Fibroblast of skin of left biceps (primary cell): ENCODE data around the gene KRTAP12-4.
"Not testable (repeated sequence)": the region's sequence is repeated elsewhere in the genome, so short reads cannot be mapped to it uniquely, and the experiment has no call there.

Source experiments
- DNase-seq, 2 experiments: peaks; one replicate each; pipeline ENCODE4 v3.0.0-alpha.2; 2013; ENCODE audit warnings: low read depth in 2 of 2

KRTAP12-4 gene

GRCh38 chr21:44656868-44657267, 2.4 kb upstream of the KRTAP12-4 start:
- DNase-seq, result no peak

- DNase-seq, result no peak
Measured at GRCh38 chr21:44653656-44654575, 543 bp downstream of the KRTAP12-4 start.

GRCh38 chr21:44653123-44653522, 1.3 kb downstream of the KRTAP12-4 start:
- DNase-seq, result no peak

GRCh38 chr21:44650973-44651675, 3.3 kb downstream of the KRTAP12-4 start:
- DNase-seq, result no peak

GRCh38 chr21:44650265-44650972, 4.0 kb downstream of the KRTAP12-4 start:
- no peak for DNase-seq

GRCh38 chr21:44649521-44650100, 4.8 kb downstream of the KRTAP12-4 start:
- no peak for DNase-seq

- DNase-seq, result no peak
Measured at GRCh38 chr21:44648557-44649311, 5.7 kb downstream of the KRTAP12-4 start.

- no peak for DNase-seq
Measured at GRCh38 chr21:44647222-44647552, 7.3 kb downstream of the KRTAP12-4 start.

- not testable (repeated sequence) for DNase-seq
Measured at GRCh38 chr21:44646366-44647221, 7.9 kb downstream of the KRTAP12-4 start, which contains the start of gene KRTAP10-11. TSS of gene KRTAP10-11 (plus strand) at chr21:44646414. CDS start at chr21:44646459, 45 bp downstream.

GRCh38 chr21:44644878-44645277, 9.6 kb downstream of the KRTAP12-4 start:
- DNase-seq, result no peak

GRCh38 chr21:44643741-44644310, 10.6 kb downstream of the KRTAP12-4 start:
- DNase-seq, result no peak

- DNase-seq, result no peak
Measured at GRCh38 chr21:44640761-44641160, 13.7 kb downstream of the KRTAP12-4 start.

- DNase-seq, result no peak
Measured at GRCh38 chr21:44639331-44639655, 15.2 kb downstream of the KRTAP12-4 start.

GRCh38 chr21:44638506-44639330, 15.7 kb downstream of the KRTAP12-4 start:
- not testable (repeated sequence) for DNase-seq

- DNase-seq, result not testable (repeated sequence)
Measured at GRCh38 chr21:44637851-44638348, 16.6 kb downstream of the KRTAP12-4 start.

GRCh38 chr21:44637018-44637850, 17.2 kb downstream of the KRTAP12-4 start, which contains the start of gene KRTAP10-10:
TSS of gene KRTAP10-10 (plus strand) at chr21:44637356. CDS start at chr21:44637418, 62 bp downstream.
- no peak for DNase-seq

GRCh38 chr21:44636209-44637017, 18.0 kb downstream of the KRTAP12-4 start:
- DNase-seq, result no peak
